HG02642 (cell line): ENCODE data around the gene PRXL2B.
"Not testable (repeated sequence)": the region's sequence is repeated elsewhere in the genome, so short reads cannot be mapped to it uniquely, and the experiment has no call there.

Experiments
- ATAC-seq: cut with Tn5 transposase; IDR thresholded peaks from one replicate; pipeline ENCODE4 v1.9.1; 2021; ENCODE audit warnings: mild to moderate bottlenecking; ENCODE audit not compliant: unreplicated experiment, poor library complexity

PRXL2B gene

DNA sequence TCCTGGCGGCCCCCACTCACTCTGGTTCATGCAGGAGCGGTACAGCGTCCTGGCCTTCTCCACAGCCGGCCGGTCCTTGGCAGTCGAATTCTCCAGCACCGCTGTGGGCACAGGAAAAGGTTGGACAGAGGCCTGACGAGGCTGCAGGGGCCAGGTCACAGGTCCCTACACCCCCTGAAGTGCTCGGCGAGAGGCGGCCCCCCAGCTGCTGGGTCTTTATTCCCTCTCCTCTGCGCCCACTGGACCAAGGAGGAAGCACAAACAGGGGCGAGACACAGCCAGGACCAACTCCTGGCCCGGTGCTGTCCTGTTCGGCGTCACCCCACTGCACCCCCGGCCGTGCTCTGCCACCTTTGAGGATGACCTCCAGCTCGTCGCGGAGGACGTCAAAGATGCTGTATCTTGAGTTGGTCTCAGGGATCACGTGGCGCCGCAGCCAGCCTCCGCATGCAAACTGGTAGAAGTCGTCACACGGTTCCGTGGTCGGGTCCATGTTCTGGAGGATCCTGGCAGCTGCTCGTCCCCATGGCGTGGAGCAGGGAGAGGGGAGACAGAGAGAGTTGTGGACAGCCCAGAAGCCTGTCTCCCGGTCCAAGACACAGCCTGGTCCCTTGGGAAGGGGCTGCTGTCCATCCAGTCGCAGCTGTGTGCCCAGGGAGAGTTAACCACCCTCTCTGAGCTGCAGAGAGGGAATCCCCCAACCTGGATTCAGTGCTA is 22.9 kb downstream of the PRXL2B start:
- ATAC-seq: no peak

DNA sequence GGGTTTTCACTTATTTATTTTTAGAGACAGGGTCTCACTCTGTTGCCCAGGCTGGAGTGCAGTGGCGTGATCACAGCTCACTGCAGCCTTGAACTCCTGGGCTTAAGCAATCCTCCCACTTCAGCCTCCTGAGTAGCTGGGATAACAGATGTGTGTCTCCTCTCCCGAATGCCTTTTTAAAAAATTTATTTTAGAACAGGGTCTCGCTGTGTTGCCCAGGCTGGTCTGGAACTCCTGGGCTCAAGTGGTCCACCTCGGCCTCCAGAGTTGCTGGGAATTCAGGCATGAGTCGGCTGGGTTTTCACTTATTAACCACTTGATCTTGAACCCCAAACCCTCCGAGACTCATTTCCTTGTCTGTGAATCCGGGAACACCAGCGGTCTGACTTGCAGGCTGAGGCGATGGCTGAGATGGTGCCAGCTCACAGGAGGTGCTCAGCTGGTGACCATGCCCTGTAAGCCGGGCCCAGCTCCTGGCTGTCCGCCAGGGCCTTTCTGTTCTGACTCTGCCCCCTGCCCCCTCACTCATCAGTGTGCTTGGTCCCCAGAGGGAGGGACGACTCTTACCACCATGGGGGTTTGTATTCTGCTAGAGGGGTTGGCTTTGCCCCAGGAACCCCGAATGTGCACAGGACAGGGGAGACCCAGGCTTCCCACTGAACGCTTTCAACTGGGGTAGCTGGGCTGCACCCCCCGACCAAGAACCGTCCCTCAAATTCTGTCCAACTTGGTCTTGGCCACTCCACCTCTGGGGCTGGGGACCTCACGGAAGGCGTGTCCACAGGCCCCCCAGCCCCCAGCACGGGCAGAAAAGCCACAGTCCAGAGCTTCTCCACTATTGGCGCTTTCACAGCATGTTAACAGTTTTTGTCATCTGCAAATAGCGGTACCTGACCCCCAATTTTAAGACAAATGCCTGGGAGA is 23.7 kb downstream of the PRXL2B start:
- ATAC-seq: no peak

DNA sequence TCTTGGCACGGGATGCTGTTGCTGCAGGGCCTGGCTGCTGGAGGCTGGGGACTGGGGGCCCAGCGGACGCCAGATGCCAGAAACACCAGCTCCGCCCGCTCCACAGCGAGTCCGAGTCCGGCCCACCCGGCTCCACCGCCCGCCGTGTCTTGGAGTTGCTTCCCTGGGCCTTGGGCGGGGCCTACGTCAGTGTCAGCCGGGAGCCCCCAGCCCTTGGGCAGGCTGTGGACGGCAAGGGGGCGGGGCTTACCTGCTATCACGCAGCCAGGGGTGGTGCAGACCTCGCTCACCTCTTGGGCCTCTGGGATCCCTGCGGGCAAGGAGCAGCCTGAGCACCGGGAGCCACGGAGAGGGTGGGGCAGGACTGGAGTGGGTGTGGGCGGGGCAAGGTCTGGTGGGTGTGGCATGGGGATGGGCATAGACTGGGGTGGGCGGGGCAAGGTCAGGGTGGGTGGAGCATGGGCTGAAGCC is 24.5 kb downstream of the PRXL2B start:
- no peak for ATAC-seq

DNA sequence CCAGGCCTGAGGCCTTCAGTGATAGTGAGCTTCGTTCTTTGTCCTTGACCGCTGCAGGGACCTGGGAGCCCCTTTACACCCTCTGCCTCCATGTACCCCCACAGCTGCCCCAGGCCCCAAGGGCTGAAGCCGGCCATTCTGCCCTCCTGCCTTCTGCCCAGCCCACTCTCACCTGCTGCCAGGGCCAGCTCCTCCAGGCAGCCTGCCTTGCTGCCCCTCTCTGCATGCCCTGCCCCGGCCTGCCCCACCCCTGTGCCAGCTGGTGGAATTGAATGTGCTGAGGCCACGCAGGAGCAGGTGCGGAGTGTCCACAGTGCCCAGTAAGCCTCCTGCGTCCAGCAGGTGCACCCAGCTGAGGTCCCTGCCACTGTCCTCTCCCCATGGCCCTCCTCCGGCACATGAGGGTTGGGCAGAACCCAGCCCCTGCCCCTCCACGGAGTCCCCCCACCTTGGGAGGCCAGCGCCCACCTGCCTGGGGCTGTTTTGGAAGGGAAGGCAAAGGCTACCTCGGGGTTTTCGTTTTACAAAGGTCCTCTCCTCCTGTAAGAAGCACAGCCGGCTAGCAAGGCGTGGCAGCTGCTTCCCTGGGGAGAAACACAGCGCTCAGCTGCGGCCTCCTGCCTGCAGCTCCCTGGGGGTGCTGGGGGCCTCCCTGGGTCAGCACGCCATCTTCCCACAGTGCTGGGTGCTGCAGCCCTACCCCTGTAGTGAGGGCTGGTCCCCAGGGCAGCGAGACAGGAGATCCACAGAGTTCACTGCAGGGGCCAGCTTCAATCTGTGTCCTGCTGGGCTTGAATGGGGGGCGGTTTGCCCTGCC is 25.3 kb downstream of the PRXL2B start:
- no peak for ATAC-seq

DNA sequence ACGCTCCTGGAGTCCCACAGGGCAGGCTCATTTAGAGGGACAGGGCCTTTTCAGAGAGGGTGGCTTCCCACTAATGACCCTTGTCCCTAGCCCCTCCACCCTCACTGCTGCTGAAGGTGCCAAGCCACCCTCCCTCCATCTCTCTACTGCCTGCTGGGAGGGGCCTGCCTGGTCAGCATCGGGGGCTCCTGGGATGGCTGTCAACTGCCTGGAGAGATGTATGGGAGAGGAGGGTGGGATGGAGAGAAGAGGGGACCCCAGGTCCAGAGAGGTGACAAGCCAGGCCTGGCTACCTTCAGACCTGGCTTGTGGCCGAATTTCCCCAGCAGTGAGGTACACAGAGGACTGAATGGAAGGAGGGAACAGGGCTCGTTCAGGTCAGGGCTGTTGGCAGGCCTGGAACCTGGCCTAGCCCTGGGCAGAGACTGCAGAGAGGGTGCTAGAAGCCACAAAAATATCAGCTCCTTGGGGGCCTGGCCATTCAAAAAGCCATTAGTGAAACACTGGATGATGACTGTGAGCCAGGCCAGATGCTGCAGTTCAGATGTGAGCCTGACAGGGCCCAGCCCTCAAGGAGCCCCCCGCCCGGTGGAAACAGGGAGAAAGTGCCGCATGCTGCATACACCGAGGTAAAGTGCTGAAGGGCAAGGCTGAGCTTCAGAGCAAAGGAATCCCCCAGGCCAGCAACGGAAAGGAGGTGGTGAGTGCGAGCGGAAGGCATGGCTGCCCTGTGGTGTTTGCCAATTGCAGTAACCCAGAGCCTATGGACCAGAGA is 26.2 kb downstream of the PRXL2B start:
- ATAC-seq: no peak

DNA sequence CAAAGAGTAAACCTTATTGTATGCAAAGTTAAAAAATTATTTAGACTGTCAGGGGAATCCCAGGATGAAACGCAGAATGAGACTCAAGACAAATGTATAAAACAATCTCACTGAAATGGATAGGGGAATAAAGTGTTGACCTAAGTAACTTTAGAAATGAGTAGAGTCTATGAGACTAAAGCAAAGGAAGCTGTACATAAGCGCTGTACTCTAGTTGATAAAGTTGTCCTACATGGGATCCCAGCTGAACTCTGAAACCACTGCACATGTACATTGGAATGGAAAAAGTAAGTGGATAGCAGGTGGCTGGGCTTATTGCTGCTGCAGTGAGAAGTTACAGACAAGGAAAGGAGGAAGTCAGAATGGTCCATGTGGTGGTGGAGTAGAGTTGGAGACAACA is 27.6 kb downstream of the PRXL2B start:
- ATAC-seq: no peak

DNA sequence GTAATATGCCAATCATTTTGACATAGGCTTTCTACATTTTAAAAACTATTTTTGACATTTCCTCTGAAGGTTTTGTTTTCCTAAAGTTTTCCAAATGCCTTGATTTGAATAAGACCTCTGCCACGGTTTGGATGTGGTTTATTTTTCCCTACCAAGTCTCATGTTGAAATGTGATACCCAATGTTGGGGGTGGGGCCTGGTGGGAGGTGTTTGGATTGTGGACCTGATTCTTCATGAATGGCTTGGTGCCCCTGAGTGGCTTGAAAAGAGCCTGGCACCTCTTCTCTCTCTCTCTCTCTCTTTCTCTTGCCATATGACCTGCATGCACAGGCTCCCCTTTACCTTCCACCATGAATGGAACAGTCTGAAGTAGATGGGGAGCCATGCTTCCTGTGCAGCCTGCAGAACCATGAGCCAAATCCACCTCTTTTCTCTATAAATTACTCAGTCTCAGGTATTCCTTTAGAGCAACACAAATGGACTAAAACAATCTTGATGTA is 31.4 kb downstream of the PRXL2B start:
- ATAC-seq: no peak

DNA sequence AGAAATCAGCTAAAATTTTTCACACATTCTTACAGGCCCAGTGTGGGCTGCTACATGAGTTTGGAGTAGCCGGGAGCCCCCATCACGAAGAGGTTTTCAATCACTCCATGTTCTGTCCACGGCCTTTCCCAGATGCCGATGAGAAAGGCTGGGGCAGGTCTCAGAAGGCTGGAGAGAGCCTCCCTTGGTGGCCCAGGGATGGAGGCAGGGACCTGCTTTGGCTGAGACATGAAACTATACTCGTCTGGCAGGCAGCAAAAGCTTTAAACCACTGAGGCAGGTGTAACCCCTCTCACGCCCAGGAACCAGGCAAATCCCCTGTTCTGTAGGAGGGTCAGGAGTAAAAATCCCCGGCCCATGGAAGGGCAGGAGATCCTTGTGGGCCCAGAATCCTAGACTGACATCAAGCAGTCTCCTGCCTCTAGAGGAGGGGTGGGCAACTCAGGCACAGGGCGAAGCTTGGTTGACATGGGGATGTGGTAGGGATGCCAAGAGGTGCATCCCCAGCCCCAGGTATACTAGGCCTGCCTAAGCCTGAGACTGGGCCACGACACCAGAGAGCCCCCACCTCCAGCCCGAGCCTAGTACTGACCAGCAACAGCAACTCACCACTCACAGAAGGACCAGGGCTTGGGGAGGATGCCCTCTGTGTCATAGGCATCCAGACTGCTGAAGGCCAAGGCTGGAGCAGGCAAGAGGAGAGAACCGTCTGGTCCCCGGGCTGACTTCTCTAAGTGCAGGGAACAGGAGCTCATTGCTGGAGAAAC is 37.2 kb downstream of the PRXL2B start:
- ATAC-seq: no peak

DNA sequence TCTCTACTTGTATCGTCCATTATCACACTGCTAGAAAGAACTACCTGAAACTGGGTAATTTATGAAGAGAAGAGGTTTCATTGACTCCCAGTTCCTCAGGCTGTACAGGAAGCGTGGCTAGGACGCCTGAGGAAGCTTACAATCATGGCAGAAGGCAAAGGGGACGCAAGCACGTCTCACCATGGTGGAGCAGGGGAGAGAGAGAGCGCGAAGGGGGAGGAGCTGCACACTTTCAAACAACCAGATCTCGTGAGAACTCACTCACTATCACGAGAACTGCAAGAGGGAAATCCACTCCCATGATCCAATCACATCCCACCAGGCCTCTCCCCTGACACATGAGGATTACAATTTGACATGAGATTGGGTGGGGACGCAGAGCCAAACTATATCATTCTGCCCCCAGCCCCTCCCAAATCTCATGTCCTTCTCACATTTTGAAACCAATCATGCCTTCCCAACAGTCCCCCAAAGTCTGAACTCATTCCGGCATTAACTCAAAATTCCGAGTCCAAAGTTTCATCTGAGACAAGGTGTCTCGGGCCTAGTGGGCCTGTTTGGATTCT is 38.2 kb downstream of the PRXL2B start:
- ATAC-seq: no peak

DNA sequence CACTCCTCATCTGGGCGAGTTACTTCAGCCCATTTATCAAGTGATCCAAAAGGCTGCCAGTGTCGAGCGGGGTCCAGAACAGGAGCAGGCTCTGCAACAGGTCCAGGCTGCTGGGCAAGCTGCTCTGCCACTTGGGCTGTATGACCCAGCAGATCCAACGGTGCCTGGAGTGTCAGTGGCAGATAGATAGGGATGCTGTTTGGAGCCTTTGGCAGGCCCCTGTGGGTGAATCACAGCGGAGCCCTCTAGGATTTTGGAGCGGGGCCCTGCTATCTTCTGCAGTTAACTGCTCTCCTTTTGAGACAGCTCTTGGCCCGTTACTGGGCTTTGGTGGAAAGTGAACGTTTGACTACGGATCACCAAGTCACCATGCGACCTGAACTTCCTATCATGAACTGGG is 38.7 kb downstream of the PRXL2B start:
- ATAC-seq: no peak

DNA sequence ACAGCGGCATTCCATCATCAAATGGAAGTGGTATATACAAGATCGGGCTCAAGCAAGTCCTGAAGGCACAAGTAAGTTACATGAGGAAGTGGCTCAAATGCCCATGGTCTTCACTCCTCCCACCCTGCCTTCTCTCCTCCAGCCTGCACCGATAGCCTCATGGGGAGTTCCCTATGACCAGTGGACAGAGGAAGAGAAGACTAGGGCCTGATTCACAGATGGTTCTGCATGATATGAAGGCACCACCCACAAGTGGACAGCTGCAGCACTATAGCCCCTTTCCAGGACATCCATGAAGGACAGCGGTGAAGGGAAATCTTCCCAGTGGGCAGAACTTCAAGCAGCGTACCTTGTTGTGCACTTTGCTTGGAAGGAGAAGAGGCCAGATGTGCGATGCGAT is 39.2 kb downstream of the PRXL2B start:
- not testable (repeated sequence) for ATAC-seq

DNA sequence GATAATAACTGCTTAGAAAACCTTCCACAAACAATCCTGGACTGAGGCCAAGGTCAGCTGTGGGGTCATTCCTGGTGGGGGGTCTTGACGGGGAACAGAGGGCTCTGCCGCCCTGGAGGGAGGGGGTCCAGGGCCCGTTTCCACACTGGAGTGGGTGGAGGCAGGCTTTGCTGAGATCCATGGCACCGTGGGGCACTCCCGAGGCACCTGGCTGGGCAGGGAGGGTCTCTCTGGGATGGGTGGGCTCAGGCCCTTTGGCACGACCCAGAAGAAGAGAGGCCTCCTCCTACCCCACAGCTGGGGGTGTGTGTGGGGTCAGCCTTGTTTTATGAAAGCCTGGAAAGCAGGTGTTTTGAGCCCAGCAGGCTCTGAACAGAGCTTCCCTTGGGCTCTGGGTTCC is 41.2 kb downstream of the PRXL2B start:
- ATAC-seq: no peak

DNA sequence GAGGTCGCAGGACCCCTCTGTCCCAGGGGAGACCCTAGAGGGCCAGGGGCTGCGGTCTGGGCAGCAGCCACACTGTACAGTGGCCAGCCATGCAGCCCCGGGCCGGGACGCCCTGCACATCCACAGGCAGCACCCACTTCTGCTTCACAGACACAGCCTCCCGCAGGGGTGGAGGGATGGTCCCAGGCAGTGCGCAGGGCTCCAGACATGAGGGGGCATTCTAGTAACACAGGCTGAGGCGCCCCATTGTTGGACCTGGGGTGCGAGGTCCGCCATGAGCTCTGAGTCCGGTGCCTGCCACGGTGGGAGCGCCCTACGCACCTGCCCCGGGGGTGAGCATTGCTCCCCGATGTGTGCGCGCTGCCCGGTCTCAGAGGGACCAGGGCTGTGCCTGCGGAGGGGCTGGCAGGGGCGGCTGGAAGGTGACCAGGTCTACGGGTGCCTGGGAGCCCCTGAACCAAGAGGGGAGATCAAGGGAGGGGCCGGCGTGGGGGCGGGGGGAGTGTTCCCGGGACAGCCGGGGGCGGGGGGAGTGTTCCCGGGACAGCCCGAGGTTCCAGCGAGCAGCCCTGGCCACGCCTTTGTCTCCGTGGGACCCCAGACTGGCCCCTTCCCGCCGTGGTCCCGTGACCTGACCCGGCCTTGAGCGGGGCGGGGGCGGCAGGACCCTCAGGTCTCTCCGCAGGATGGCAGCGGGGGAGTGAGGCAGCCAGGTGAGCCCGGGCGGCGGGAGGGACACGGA is 41.8 kb downstream of the PRXL2B start:
- no peak for ATAC-seq

DNA sequence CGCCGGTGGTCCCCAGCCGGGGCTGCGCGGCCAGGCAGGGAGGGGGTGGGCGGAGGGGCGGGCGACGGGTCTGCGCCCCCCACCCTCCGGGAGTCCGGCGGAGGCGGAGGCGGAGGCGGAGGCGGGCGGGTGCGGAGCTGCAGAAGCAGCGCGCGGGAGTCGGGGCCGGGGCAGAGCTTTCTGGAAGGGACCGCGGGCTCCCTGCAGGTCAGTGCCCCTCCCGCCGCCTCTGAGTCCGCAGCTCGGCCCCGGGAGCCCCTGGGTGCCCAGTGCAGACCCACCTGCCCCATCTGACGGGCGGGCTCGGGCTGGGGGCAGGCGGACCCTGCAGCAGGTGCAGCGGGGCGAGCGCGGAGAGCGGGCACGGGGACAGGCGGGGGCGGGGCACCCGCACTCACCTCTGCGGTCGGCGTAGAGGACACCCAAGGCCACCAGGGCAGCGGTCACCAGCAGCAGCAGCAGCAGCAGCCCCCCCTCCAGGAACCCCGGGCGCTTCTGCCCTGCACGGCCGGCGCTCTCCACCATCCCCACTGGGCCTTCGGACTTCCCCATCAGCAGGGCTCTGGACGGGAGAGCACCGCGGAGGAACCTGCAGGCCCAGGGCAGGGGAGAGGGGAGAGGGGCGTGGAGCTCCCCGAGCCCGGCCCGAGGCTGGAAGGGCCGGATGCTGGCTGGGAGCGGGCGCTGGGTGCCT is 42.5 kb downstream of the PRXL2B start:
- no peak for ATAC-seq

DNA sequence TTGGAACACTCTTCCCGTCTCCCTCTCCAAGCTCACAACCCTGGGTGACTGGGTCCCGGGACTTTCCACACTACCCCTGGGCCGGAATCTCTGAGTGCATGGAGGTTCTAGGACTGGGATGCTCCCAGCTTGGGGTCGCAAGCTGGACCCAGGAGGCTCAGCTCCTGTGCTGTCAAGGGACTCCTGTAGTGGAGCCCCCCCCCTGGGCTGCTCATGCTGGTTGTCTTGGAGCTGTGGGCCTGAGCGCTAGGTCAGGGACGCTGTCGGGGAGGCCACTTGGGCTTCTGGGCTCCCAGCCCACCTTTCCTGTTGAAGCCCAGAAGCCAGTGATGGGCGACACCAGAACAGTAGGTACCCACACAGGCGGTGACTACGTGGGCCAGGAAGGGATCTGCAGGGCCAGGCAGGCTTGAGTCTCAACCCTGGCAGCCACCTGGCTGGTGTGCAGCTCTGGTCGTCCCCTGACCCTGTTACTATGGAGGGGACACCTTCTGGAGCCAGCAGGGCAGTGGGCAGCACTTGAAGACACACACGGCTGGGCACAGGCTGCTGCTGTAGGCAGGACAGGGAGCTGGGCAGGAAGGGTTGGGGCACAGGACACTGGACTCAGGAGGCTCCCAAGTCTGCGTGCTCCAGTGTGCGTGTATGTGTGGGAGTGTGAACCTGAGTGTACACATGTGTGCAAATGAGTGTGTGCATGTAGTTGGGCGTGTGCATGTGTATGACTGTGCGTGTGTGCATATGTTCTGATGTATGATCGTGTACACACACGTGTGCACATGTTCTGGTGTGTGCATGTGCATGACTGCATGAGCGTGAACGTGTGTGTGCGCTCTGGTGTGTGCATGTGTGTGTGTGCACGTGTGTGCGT is 43.3 kb downstream of the PRXL2B start:
- no peak for ATAC-seq

DNA sequence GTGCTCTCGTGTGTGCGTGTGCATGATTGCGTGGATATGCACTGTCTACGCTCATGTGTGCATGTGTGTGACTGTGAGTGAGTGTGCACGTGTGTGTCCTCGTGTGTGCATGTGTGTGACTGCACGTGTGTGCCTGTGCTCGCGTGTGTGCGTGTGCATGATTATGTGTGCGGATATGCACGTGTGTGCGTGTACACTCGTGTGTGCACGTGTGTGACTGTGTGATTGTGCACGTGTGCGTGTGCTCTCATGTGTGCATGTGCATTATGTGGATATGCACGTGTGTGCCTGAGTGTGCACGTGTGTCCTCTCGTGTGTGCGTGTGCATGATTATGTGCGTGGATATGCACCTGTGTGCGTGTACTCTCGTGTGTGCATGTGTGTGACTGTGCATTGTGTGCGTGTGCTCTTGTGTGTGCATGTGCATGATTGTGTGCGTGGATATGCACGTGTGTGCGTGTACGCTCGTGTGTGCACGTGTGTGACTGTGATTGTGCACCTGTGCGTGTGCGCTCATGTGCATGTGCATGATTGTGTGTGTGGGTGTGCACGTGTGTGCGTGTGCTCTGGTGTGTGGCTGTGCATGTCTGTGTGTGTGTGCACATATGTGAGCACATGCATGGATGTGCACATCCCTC is 44.0 kb downstream of the PRXL2B start:
- no peak for ATAC-seq
